ENCODE measurements around the gene TJP3. TPM values are rescaled to one million over a fixed set of nuclear protein-coding genes. Genes with fewer than 3 reads are reported as not detected.

Gene TJP3
- total RNA-seq, 1 donor, result not detected

DNA sequence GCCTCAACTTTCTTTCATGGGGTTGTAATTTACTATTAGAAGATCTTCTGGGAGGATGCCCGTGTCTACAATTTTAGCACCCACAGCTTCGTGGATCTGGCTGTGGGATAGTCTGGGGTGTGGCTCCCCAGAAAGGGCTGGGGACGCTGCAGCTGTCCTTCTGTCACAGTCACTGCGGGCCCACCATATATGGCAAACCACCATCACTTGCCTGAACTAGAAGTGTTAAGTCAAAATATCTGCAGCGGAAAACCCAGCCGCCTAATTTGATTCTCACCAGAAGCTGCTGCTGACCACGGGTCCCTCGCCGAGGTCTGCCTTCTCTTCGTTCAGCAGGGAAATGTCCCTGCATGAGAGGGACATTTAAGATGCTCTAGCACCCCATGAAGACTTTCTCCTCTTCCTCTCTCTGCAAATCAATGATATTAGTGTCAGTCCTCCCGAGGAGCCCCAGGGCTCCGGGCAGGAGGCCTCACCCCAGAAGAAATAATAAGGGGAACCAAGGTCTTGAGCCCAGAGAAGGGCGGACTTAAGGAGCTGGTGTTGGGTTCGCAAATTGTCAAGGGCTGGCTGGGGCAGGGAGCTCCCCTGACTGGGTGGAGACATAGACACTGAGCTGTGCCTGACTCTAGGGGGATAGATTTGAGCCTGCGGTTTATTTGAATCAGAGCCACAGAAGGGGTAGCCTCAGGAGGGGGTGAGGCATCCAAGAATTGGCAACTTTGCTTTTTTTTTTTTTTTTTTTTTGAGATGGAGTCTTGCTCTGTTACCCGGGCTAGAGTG is 81.0 kb downstream of the TJP3 start:
- no peak for DNase-seq (ENCODE audit: low read depth)
- TF ChIP-seq, protein P1, sequence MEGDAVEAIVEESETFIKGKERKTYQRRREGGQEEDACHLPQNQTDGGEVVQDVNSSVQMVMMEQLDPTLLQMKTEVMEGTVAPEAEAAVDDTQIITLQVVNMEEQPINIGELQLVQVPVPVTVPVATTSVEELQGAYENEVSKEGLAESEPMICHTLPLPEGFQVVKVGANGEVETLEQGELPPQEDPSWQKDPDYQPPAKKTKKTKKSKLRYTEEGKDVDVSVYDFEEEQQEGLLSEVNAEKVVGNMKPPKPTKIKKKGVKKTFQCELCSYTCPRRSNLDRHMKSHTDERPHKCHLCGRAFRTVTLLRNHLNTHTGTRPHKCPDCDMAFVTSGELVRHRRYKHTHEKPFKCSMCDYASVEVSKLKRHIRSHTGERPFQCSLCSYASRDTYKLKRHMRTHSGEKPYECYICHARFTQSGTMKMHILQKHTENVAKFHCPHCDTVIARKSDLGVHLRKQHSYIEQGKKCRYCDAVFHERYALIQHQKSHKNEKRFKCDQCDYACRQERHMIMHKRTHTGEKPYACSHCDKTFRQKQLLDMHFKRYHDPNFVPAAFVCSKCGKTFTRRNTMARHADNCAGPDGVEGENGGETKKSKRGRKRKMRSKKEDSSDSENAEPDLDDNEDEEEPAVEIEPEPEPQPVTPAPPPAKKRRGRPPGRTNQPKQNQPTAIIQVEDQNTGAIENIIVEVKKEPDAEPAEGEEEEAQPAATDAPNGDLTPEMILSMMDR (IDR thresholded peaks at IDR 0.05; ENCODE audit: insufficient read depth, low read depth, low read length), result no peak

DNA sequence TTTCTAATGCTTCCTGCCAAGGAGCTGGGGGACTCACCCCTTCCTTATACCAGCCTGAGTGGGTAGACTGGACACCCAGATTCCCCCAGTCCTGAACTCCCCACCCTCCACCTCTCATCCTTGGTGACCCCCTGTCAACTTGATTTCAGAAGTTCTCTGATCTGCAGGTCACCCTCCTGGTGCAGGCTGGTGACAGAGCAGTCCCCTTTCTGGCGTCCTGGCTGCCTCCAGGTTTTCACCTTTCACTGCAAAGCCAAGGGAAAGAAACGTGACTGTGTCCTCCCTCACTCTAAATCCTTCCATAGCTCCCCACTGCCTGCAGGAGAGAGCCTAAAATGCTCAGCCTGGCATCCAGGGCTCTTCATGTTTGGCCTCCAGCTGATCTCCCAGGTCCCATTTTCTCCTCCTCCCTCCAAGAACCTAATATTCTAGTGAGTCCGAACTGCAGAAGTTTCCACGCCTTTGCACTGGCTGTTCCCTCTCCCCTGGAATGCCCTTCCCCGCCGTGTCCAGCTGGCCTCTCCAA is 82.1 kb downstream of the TJP3 start:
- no peak for DNase-seq (ENCODE audit: low read depth)
- TF ChIP-seq, protein P1 (IDR thresholded peaks at IDR 0.05; ENCODE audit: insufficient read depth, low read depth, low read length), result no peak
- H3K4me3 ChIP-seq (ENCODE audit: low read depth, low read length), result no peak overlapping the region

More for the DNA sequence above, 81.0 kb downstream of the TJP3 start:
- H3K4me3 ChIP-seq (ENCODE audit: low read depth, low read length), result no peak overlapping the region

- DNase-seq (ENCODE audit: low read depth), result no peak
- no peak overlapping the region for H3K4me3 ChIP-seq (ENCODE audit: low read depth, low read length)
- TF ChIP-seq, protein P1 (IDR thresholded peaks at IDR 0.05; ENCODE audit: insufficient read depth, low read depth, low read length), result no peak
Measured at GRCh38 chr19:3790941-3791340, 82.8 kb downstream of the TJP3 start.

- no peak overlapping the region for H3K4me3 ChIP-seq (ENCODE audit: low read depth, low read length)
- TF ChIP-seq, protein P1 (IDR thresholded peaks at IDR 0.05; ENCODE audit: insufficient read depth, low read depth, low read length), result no peak
- no peak for DNase-seq (ENCODE audit: low read depth)
Measured at GRCh38 chr19:3792114-3792513, 83.9 kb downstream of the TJP3 start.

DNA sequence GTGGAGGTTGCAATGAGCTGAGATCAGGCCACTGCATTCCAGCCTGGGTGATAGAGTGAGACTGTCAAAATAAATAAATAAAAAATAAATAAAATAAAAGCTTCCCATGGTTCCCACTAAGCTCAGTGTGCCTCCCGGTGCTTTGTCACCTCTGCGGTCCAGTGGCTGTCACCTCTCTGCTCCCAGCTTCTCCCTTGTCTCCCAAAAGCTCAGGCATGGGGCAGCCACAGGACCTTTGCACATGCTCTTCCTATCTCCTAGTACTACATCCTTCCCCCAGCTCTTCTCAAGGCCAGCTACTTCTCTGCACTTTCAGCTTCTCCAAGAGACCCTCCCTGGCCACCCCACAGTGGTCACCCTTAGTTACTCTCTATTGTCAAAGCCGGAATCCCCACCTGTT is 85.6 kb downstream of the TJP3 start:
- no peak overlapping the region for H3K4me3 ChIP-seq (ENCODE audit: low read depth, low read length)
- TF ChIP-seq, protein P1 (IDR thresholded peaks at IDR 0.05; ENCODE audit: insufficient read depth, low read depth, low read length), result no peak
- DNase-seq (ENCODE audit: low read depth), result no peak

DNA sequence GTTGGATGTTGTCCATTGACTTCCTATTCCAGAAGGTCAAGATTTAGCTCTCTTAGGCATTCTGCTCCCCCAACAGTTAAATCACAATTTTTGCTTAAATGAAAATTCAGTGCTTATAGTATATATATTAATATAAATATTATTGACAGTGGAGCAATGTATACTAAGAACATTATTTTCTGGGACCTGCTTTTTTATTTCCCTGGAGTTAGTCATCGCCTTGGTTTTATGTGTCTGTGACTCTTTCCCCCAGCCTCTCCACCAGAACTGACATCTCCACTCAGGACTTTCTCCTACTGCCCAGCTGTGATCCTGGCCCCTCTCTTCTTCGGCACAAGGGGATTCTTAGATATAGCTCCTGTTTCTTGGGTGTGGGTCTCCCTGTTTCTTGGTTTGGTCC is 88.2 kb downstream of the TJP3 start:
- H3K4me3 ChIP-seq (ENCODE audit: low read depth, low read length), result no peak overlapping the region
- TF ChIP-seq, protein P1 (IDR thresholded peaks at IDR 0.05; ENCODE audit: insufficient read depth, low read depth, low read length), result no peak
- no peak for DNase-seq (ENCODE audit: low read depth)
